C4-2B (cell line): ENCODE data around the gene CCDC170.

Source experiments
- H3K27ac ChIP-seq: fragments of 450-650 bp; 2 replicates; pipeline ENCODE4 v1.5.1; 2017
- ZFX ChIP-seq: fragments of 450-650 bp; IDR thresholded peaks from 2 replicates; pipeline ENCODE4 v1.6.1; 2017
- TF ChIP-seq, protein P1 (sequence below): fragments of 450-650 bp; conservative IDR thresholded peaks from 2 replicates; pipeline ENCODE4 v1.5.1; 2017; ENCODE audit warnings: mild to moderate bottlenecking

Gene CCDC170

GRCh38 chr6:151548201-151548600 lies 54.4 kb downstream of the CCDC170 start:
- no peak overlapping the region for H3K27ac ChIP-seq
- TF ChIP-seq ZFX: no peak
- TF ChIP-seq, protein P1, sequence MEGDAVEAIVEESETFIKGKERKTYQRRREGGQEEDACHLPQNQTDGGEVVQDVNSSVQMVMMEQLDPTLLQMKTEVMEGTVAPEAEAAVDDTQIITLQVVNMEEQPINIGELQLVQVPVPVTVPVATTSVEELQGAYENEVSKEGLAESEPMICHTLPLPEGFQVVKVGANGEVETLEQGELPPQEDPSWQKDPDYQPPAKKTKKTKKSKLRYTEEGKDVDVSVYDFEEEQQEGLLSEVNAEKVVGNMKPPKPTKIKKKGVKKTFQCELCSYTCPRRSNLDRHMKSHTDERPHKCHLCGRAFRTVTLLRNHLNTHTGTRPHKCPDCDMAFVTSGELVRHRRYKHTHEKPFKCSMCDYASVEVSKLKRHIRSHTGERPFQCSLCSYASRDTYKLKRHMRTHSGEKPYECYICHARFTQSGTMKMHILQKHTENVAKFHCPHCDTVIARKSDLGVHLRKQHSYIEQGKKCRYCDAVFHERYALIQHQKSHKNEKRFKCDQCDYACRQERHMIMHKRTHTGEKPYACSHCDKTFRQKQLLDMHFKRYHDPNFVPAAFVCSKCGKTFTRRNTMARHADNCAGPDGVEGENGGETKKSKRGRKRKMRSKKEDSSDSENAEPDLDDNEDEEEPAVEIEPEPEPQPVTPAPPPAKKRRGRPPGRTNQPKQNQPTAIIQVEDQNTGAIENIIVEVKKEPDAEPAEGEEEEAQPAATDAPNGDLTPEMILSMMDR: no peak

DNA sequence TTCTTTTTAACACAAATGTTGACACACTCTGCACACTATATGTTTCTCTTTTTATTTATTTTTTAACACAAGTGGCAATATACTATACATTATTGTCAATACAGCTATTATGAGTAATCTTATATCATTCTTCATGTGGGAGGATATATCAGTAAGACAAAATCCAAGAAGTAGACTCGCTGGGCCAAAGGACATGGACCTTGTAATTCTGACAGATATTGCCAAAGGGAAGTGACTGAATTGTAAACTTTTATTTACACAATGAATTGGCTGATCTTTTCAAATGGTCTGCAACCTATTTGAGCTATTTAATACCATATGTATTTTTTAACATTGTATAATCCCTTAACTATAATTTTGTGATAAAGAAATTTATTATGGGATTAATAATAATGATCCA lies 56.0 kb downstream of the CCDC170 start:
- no peak for TF ChIP-seq ZFX
- TF ChIP-seq, protein P1: no peak
- H3K27ac ChIP-seq: peak overlapping the region; percentile 68; the same call in 1 of the 2 replicates

- TF ChIP-seq, protein P1: no peak
- no peak for TF ChIP-seq ZFX
These were observed 56.8 kb downstream of the CCDC170 start for GRCh38 chr6:151550618-151551017.

GRCh38 chr6:151551223-151551857 lies 57.5 kb downstream of the CCDC170 start:
- no peak for TF ChIP-seq ZFX
- TF ChIP-seq, protein P1: no peak
- peak overlapping the region; percentile 79 for H3K27ac ChIP-seq

More at GRCh38 chr6:151550618-151551017, 56.8 kb downstream of the CCDC170 start:
- H3K27ac ChIP-seq: peak overlapping the region; percentile 68; the same call in 1 of the 2 replicates

- TF ChIP-seq, protein P1: no peak
- no peak for TF ChIP-seq ZFX
- no peak overlapping the region for H3K27ac ChIP-seq
These were observed 59.8 kb downstream of the CCDC170 start for GRCh38 chr6:151553416-151554165.

DNA sequence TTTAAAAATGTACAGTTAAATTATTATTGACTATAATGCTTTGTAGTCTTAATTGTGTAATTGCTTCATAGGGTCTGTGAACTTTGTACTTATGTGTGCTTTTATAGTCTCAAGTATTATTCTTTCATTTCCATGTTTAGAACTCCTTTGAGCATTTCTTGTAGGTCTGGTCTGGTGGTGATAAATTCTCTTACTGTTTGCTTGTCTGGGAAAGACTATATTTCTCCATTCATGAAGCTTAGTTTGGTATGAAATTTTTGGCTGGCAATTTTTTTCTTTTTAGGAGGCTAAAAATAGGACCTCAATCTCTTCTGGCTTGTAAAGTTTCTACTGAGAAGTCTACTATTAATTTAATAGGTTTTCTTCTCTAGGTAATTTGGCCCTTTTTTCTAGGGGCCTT lies 67.4 kb downstream of the CCDC170 start:
- TF ChIP-seq, protein P1: no peak
- no peak for TF ChIP-seq ZFX
- H3K27ac ChIP-seq: no peak overlapping the region

- no peak for TF ChIP-seq ZFX
- TF ChIP-seq, protein P1: no peak
- no peak overlapping the region for H3K27ac ChIP-seq
These were observed 70.8 kb downstream of the CCDC170 start for GRCh38 chr6:151564654-151565053.
